H1 (cell line): Measurements from ENCODE around the gene HES4. TPM values are rescaled to one million over a fixed set of nuclear protein-coding genes. Genes with fewer than 3 reads are reported as not detected.

ENCODE experiments used
- ATF3 ChIP-seq: IDR thresholded peaks from 2 replicates; pipeline ENCODE4 v1.6.1; 2011; ENCODE audit warnings: low read depth, mild to moderate bottlenecking, low read length; ENCODE audit not compliant: insufficient read depth
- BCL11A ChIP-seq, 2 experiments: IDR thresholded peaks; one replicate each; pipeline ENCODE4 v1.6.1; 2011; ENCODE audit warnings: low read depth in 2 of 2, low read length in 2 of 2, mild to moderate bottlenecking in 2 of 2
- CBX5 ChIP-seq: fragments of 300-800, 300-1000 bp; sonication (generic); IDR thresholded peaks from 2 replicates; pipeline ENCODE4 v1.7.1; 2016; ENCODE audit warnings: antibody characterized with exemption, low read length, low read depth
- CEBPB ChIP-seq: IDR thresholded peaks from 2 replicates; pipeline ENCODE4 v1.6.1; 2012; ENCODE audit warnings: low read depth, low read length
- CHD2 ChIP-seq: IDR thresholded peaks from 2 replicates; pipeline ENCODE4 v1.6.1; 2012; ENCODE audit warnings: low read length, improper control_type of control experiment
- CTCF ChIP-seq, 3 experiments: IDR thresholded peaks; 1 replicate in 2 of 3; 2 replicates in 1 of 3; pipeline versions ENCODE4 v1.5.1 to v1.6.1; 2011; ENCODE audit warnings: low read length in 3 of 3, mild to moderate bottlenecking in 3 of 3, inconsistent platforms in 2 of 3, low read depth in 1 of 3, moderate library complexity in 1 of 3; ENCODE audit not compliant: insufficient read depth in 1 of 3; ENCODE audit errors: control extremely low read depth in 1 of 3
- E2F6 ChIP-seq: IDR thresholded peaks from 2 replicates; pipeline ENCODE4 v1.6.1; 2012; ENCODE audit warnings: inconsistent platforms
- HDAC2 ChIP-seq, 2 experiments: fragments of 300-600 bp in 1 of 2; sonication (generic) in 1 of 2; IDR thresholded peaks; 2 replicates each; pipeline ENCODE4 v1.6.1; 2011 to 2012; ENCODE audit warnings: low read depth in 2 of 2, low read length in 2 of 2, mild to moderate bottlenecking in 2 of 2, moderate library complexity in 2 of 2, borderline replicate concordance in 1 of 2, inconsistent platforms in 1 of 2
- JUND ChIP-seq: IDR thresholded peaks from 2 replicates; pipeline ENCODE4 v1.6.1; 2011; ENCODE audit warnings: mild to moderate bottlenecking, improper control_type of control experiment, low read length
- KDM1A ChIP-seq: fragments of 200-600, 300-600 bp; sonication (generic); IDR thresholded peaks from 2 replicates; pipeline ENCODE4 v1.7.1; 2016; ENCODE audit warnings: mild to moderate bottlenecking, low read length, borderline replicate concordance
- MAFK ChIP-seq: IDR thresholded peaks from 2 replicates; pipeline ENCODE4 v1.6.1; 2012; ENCODE audit warnings: low read depth, mild to moderate bottlenecking, improper control_type of control experiment, low read length
- MAX ChIP-seq: IDR thresholded peaks from 2 replicates; pipeline ENCODE4 v1.6.1; 2012; ENCODE audit warnings: inconsistent platforms
- NRF1 ChIP-seq: IDR thresholded peaks from 2 replicates; pipeline ENCODE4 v1.6.1; 2011; ENCODE audit warnings: mild to moderate bottlenecking, low read depth, low read length, improper control_type of control experiment
- POLR2AphosphoS5 ChIP-seq: IDR thresholded peaks from 2 replicates; pipeline ENCODE4 v1.6.1; 2011; ENCODE audit warnings: low read depth, low read length
- SAP30 ChIP-seq: fragments of 300-600 bp; sonication (generic); IDR thresholded peaks from 2 replicates; pipeline ENCODE4 v1.7.1; 2012; ENCODE audit warnings: low read length, moderate library complexity, mild to moderate bottlenecking, inconsistent platforms; ENCODE audit not compliant: insufficient read depth, insufficient replicate concordance
- TAF7 ChIP-seq: optimal IDR thresholded peaks from 2 replicates; pipeline ENCODE3; 2011; ENCODE audit warnings: low read depth, mild to moderate bottlenecking, inconsistent platforms, low read length, moderate library complexity, borderline replicate concordance
- polyA plus RNA-seq, 7 experiments: library from polyadenylated mRNA; depleted of rRNA in 3 of 7; stranded (reverse) in 5 of 7; unstranded in 2 of 7; fragments of >200 nt in 5 of 7; fragments of 200-250 nt in 2 of 7; gene quantifications; 1 replicate in 5 of 7; 2 replicates in 1 of 7; 4 replicates in 1 of 7; pipeline versions ENCODE4 v1.2.1 to v1.2.3, GENCODE V29; 2011 to 2013; ENCODE audit warnings: missing spikeins in 2 of 7, mixed read lengths in 2 of 7
- total RNA-seq: library from RNA; stranded (reverse); fragmentation: NEBNext Ultra II Directional; extraction: Animal tissue kit (Norgen Biotek cat#: 25700); gene quantifications from 2 replicates; pipeline ENCODE4 v1.2.1, GENCODE V29; 2021

HES4 gene
- total and polyA plus RNA-seq, 2 of the 8 experiments (the other 6 are each of a cell fraction or from before 2014, with no cell fraction given) = 2.8 to 3.5 TPM

GRCh38 chr1:1041092-1041523 is 41.2 kb upstream of the HES4 start (continued):
- no peak for TF ChIP-seq TAF7
- TF ChIP-seq CTCF (IDR thresholded peaks at IDR 0.05; ENCODE audit: control extremely low read depth in 1 of 3, insufficient read depth in 1 of 3, low read depth in 1 of 3, low read length in 3 of 3) = no peak
- TF ChIP-seq KDM1A = no peak
- no peak for TF ChIP-seq BCL11A (IDR thresholded peaks at IDR 0.05; ENCODE audit: low read depth in 2 of 2, low read length in 2 of 2)
- TF ChIP-seq CBX5 = no peak
- no peak for TF ChIP-seq SAP30
- no peak for TF ChIP-seq CEBPB
- peak; percentile 85 for TF ChIP-seq E2F6
- no peak for TF ChIP-seq NRF1
- no peak for TF ChIP-seq HDAC2 (IDR thresholded peaks at IDR 0.05; ENCODE audit: borderline replicate concordance in 1 of 2, low read depth in 2 of 2, low read length in 2 of 2)
- TF ChIP-seq MAX = peak; percentile 91
- no peak for TF ChIP-seq POLR2AphosphoS5
- TF ChIP-seq CHD2 = peak; percentile 59
- no peak for TF ChIP-seq ATF3
- TF ChIP-seq MAFK = no peak
- no peak for TF ChIP-seq JUND
